Measurements from ENCODE around the gene SLC10A3. TPM values are rescaled to one million over a fixed set of nuclear protein-coding genes. Genes with fewer than 3 reads are reported as not detected.

The SLC10A3 gene
- total RNA-seq, 4 donors from 2014 or later: 8.2 to 18.3 (median 15.9) TPM

GRCh38 chrX:154529206-154529612, 38.8 kb upstream of the SLC10A3 start:
- TF ChIP-seq CTCF (IDR thresholded peaks at IDR 0.05; ENCODE audit: low read depth): no peak

GRCh38 chrX:154526901-154527675, 36.7 kb upstream of the SLC10A3 start:
- no peak for TF ChIP-seq CTCF (IDR thresholded peaks at IDR 0.05; ENCODE audit: low read depth)

DNA sequence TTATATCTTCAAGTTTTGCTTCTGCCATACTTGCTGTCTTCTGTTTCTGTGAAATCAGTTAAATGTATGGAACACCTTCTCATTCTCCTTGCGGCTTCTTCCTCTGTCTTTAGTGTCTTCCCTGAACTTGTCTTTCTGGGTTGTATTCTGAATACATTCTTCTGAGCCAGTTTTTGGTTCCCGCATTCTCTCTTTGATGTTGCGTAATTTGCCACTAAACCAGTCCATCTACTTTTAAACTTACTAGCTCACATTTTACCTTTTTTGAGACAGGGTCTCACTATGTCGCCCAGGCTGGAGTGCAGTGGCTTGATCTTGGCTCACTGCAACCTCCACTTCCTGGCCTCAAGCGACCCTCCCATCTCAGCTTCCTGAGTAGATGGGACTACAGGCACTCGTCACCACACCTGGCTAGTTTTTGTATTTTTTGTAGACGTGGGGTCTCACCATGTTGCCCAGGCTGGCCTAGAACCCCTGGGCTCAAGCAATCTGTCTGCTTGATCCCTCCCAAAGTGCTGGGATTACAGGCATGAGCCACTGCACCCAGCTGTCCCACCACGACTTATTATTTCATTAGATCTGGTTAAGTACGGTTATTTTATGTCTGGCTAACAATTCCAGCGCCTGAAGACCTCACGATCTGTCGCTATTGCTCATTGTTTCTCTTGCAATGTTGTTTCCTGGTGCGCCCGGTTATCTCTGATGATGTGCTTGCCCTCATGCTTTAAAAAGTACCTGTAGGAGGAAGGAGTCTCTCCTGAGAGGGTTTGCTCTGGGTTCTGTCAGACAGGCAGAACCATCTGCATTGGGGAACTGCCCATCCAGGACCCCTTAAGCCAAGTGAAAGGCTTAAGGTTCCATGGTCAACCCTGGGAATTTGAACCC, 35.4 kb upstream of the SLC10A3 start:
- TF ChIP-seq CTCF (IDR thresholded peaks at IDR 0.05; ENCODE audit: low read depth): no peak

GRCh38 chrX:154519389-154519788, 29.0 kb upstream of the SLC10A3 start:
- TF ChIP-seq CTCF (IDR thresholded peaks at IDR 0.05; ENCODE audit: low read depth): no peak

- TF ChIP-seq CTCF (IDR thresholded peaks at IDR 0.05; ENCODE audit: low read depth): no peak
Observed at GRCh38 chrX:154517101-154517781, 26.8 kb upstream of the SLC10A3 start.

GRCh38 chrX:154516656-154517100, 26.2 kb upstream of the SLC10A3 start:
- no peak for TF ChIP-seq CTCF (IDR thresholded peaks at IDR 0.05; ENCODE audit: low read depth)
